Loucy (cell line): ENCODE results near the gene SPSB1.

Experiments
- EZH2phosphoT487 ChIP-seq: fragments of 200-600 bp; IDR thresholded peaks from 2 replicates; pipeline ENCODE4 v1.6.1; 2018; ENCODE audit warnings: antibody characterized with exemption, mild to moderate bottlenecking, moderate library complexity, borderline replicate concordance
- TF ChIP-seq, protein P1 (sequence below): fragments of 200-600 bp; sonication (generic); conservative IDR thresholded peaks from 2 replicates; pipeline ENCODE4 v1.5.1; 2014; ENCODE audit warnings: mild to moderate bottlenecking, antibody characterized with exemption, low read length

DNA sequence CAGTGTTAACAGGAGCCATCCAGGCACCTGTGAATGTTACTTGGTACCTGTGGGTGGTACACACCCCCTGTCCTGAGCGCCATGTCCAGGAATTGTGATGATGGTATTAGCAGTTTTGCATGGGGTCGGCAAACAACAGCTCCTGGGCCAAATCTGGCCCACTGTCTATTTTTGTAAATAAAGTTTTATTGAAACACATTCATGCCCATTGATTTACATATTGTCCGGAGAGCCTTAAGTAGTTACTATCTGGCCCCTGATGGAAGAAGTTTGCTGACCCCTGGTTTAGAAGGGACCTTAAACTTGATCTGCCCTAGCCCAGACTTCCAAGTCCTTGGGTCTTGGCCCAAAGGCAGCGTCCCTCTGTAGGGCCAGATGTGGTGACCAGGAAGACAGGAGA is 58.3 kb downstream of the SPSB1 start:
- TF ChIP-seq, protein P1, sequence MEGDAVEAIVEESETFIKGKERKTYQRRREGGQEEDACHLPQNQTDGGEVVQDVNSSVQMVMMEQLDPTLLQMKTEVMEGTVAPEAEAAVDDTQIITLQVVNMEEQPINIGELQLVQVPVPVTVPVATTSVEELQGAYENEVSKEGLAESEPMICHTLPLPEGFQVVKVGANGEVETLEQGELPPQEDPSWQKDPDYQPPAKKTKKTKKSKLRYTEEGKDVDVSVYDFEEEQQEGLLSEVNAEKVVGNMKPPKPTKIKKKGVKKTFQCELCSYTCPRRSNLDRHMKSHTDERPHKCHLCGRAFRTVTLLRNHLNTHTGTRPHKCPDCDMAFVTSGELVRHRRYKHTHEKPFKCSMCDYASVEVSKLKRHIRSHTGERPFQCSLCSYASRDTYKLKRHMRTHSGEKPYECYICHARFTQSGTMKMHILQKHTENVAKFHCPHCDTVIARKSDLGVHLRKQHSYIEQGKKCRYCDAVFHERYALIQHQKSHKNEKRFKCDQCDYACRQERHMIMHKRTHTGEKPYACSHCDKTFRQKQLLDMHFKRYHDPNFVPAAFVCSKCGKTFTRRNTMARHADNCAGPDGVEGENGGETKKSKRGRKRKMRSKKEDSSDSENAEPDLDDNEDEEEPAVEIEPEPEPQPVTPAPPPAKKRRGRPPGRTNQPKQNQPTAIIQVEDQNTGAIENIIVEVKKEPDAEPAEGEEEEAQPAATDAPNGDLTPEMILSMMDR: no peak
- no peak for TF ChIP-seq EZH2phosphoT487
